ENCODE results near the gene ACSM5.

Gene ACSM5

DNA sequence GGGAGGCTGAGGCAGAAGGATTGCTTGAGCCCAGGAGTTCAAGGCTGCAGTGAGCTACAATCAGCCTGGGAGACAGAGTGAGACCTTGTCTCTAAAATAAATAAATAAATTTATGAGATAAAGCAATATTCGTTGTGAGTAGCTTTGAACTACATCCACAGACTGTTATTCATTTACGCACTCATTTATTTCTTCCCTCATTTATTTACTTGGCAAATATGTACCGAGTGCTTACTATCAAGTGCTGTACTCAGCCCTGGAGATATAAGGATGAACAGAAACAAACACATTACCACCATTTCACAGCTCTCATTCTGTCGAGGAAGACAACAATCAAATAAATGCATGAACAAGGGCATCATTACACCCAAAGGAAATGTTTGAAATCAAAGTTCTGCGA, 32.2 kb upstream of the ACSM5 start:
- TF ChIP-seq, protein P1, sequence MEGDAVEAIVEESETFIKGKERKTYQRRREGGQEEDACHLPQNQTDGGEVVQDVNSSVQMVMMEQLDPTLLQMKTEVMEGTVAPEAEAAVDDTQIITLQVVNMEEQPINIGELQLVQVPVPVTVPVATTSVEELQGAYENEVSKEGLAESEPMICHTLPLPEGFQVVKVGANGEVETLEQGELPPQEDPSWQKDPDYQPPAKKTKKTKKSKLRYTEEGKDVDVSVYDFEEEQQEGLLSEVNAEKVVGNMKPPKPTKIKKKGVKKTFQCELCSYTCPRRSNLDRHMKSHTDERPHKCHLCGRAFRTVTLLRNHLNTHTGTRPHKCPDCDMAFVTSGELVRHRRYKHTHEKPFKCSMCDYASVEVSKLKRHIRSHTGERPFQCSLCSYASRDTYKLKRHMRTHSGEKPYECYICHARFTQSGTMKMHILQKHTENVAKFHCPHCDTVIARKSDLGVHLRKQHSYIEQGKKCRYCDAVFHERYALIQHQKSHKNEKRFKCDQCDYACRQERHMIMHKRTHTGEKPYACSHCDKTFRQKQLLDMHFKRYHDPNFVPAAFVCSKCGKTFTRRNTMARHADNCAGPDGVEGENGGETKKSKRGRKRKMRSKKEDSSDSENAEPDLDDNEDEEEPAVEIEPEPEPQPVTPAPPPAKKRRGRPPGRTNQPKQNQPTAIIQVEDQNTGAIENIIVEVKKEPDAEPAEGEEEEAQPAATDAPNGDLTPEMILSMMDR (IDR thresholded peaks at IDR 0.05; ENCODE audit: control insufficient read depth, insufficient read depth, low read depth, low read length, missing control alignments): no peak
- no peak for DNase-seq (ENCODE audit: low read depth)
- no peak overlapping the region for H3K4me3 ChIP-seq (ENCODE audit: control insufficient read depth, low read depth, low read length)

DNA sequence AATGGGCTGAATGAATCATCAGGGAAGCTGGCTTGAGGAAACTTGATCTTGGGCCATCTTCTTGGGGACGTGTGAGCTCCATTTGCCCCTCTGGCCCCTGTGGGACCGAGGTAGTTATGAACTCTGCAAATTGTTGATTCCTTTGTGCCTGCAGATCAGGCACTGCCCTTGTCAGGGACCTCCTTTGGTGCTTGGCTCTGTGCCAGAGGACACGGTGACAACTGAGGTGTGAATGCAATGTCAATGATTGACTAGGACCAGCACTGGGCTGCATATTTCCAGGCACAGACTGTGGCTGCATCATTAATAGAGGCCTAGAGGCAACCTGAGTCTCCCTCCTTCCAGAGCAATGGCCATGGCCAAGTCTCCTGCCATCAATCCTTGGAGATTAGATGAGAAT, 28.6 kb upstream of the ACSM5 start:
- TF ChIP-seq, protein P1 (IDR thresholded peaks at IDR 0.05; ENCODE audit: control insufficient read depth, insufficient read depth, low read depth, low read length, missing control alignments): no peak
- no peak overlapping the region for H3K4me3 ChIP-seq (ENCODE audit: control insufficient read depth, low read depth, low read length)
- no peak for DNase-seq (ENCODE audit: low read depth)

DNA sequence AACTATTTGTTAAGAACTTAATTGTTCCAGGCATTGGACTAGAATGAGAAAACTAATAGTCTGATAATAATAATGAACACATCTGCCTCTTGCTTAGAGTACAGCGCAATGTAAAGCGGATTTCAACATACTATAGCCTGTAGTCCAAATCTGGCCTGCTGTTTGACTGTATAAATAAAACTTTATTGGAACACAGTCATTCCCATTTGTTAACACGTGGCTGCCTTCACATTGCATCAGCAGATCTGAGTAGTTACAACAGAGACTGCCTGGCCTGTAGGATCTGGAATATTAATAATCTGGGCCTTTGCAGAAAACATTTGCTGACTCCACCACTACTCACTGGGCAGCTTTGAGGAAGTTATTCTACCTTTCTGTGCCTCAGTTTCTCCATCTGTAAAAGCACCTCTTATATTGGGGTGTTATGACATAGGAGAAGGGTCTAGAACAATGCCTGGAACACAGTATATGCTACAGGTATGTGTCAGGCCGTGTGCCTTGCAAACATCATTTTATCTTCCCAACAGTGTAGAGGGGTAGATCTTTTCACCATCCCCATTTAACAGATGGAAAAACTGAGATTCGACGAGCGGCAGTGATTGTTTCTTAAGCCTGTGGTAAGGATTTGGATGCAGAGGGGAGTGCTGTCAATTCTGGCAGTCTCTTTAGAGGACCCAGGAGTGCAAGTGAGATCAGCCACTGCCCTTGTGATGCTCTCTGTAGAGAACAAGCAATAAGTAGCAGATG, 27.0 kb upstream of the ACSM5 start:
- no peak for DNase-seq (ENCODE audit: low read depth)
- H3K4me3 ChIP-seq (ENCODE audit: control insufficient read depth, low read depth, low read length): no peak overlapping the region
- TF ChIP-seq, protein P1 (IDR thresholded peaks at IDR 0.05; ENCODE audit: control insufficient read depth, insufficient read depth, low read depth, low read length, missing control alignments): no peak

DNA sequence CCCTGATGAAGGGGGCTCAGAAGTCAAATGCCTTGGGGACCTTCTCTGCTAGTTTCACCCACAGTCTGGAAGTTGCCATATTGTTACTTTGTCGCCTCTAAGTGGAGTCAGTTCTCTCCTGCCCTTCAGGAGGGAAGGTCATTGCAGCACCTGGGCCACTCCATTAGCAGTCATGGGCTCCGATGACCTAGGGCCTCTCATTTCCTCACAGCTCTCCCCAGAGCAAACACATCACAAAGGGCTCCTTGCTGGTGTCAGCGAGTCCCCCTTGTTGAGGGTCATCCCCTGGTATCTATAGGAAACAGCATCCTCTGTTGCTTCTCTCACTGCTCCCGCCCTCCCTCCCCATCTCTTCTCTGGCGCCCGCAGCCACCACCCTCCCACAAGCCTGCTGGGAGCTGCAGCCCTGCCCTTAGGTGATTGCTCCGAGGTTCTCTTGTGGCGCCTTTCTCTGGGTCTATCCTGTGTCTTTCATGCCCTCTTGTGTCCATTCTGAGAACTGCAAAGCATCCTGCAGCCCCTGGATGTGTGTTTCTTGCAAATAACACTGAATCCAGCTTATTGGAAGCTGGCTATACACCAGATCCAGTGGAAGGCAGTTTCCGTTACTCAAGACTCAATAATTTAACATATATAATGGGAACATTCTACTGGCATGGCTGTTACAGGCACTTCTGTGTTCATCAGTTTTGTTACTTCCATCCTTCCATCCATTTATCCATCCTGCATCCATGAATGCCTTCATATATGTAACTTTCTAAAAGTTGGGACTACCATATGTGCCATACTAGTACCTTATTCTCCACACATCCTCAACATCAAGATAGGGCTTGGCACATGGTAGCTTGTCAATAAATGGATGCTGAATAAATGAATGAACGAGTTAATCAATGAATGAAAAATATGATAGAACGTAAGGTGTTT, 26.0 kb upstream of the ACSM5 start:
- no peak overlapping the region for H3K4me3 ChIP-seq (ENCODE audit: control insufficient read depth, low read depth, low read length)
- TF ChIP-seq, protein P1 (IDR thresholded peaks at IDR 0.05; ENCODE audit: control insufficient read depth, insufficient read depth, low read depth, low read length, missing control alignments): peak; percentile 84
- DNase-seq (ENCODE audit: low read depth): peak; percentile 17

DNA sequence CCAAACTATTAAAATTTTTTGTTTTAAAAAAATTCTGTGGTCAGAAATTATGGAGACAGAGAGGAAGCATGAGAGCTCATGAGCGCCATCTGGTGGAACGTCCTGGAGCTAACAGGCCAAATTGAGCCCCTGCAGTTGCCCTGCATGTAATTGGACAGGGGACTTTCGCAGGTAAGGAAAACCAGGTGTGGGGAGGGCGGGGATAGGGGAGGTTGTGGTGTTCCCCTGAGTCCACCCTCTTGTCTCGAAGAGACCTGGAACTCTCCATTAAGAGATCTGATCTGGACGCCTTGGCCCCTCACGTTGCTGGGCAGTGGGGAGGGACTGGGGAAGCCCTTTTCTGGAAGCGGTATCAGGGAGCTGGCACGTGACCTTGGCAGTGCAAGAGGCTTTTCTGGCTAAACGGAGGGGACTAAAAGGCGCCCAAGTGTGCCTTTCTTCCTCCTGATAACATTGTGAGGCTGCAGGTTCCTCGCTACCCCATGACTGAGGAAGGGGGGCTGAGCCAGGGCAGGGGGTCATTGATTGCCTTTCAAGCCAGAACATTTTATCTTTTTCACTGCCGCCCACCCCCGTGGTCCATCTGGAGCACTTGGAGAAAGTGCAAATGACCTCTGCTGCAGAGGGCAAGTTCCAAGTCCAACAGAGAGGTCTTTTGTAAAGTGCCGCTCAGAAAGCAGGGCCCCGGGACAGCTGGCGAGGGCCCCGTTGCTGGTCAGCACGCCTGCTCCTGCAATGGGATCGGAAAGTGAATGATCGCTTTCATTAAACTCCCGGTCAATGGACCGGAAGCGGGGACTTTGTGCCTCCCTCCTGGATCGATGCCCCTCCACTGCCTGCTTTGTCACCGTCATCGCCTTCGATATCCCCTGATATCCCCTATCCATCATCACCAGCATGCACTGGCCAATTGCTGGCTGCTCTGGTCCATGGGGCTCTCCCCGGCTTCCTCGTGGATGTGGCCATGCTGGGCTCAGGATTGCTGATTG, 23.2 kb upstream of the ACSM5 start:
- no peak for DNase-seq (ENCODE audit: low read depth)
- TF ChIP-seq, protein P1 (IDR thresholded peaks at IDR 0.05; ENCODE audit: control insufficient read depth, insufficient read depth, low read depth, low read length, missing control alignments): peak; percentile 81
- H3K4me3 ChIP-seq (ENCODE audit: control insufficient read depth, low read depth, low read length): no peak overlapping the region

DNA sequence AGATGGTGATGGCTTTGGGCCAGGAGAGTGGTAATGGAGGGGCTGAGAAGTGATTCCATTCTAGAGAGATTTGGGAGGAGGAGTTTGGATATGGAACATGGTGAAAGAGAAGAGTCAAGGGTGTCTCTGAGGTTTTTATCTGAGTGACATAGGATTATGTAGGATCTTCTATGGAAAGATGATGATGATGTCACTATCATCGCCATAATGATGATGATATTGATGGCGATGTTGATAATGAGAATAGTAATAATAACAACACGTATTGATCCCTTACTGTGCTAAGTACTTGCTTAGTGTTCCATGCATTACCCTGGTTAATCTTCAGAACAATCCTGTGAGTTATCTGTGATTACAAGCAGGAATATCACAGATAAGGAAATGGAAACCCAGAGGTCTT, 21.4 kb upstream of the ACSM5 start:
- TF ChIP-seq, protein P1 (IDR thresholded peaks at IDR 0.05; ENCODE audit: control insufficient read depth, insufficient read depth, low read depth, low read length, missing control alignments): no peak
- DNase-seq (ENCODE audit: low read depth): no peak
- no peak overlapping the region for H3K4me3 ChIP-seq (ENCODE audit: control insufficient read depth, low read depth, low read length)

Data from AG09309 (cell line).